ENCODE measurements around the gene TSPAN9. TPM values are rescaled to one million over a fixed set of nuclear protein-coding genes. Genes with fewer than 3 reads are reported as not detected.

The TSPAN9 gene
- total RNA-seq, 1 experiment from 2014 or later, result 18.8 TPM

DNA sequence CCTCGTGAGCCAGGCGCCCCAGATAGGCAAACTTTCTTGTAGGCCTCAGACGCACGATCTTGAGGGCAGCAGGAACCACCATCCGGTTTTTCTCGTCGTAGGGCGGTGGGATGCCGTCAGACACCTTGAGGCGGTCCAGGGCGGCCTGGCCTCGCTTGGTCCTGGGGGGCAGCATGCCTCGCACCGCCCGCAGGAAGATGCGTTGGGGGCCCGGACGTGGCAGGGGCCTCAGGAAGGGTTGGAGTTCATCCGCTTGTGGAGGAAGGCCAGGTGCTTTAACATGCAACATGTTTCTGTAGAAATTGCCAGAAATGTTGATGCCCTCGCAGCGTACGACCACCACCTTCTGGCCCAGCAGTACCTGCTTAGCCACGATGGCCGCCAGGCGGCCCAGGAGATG is 5.5 kb upstream of the TSPAN9 start:
- no peak for DNase-seq (ENCODE audit: low spot score)
- in situ Hi-C loops (cut with HindIII; ENCODE audit: low sequenced_read_pairs), result no loop called here

DNA sequence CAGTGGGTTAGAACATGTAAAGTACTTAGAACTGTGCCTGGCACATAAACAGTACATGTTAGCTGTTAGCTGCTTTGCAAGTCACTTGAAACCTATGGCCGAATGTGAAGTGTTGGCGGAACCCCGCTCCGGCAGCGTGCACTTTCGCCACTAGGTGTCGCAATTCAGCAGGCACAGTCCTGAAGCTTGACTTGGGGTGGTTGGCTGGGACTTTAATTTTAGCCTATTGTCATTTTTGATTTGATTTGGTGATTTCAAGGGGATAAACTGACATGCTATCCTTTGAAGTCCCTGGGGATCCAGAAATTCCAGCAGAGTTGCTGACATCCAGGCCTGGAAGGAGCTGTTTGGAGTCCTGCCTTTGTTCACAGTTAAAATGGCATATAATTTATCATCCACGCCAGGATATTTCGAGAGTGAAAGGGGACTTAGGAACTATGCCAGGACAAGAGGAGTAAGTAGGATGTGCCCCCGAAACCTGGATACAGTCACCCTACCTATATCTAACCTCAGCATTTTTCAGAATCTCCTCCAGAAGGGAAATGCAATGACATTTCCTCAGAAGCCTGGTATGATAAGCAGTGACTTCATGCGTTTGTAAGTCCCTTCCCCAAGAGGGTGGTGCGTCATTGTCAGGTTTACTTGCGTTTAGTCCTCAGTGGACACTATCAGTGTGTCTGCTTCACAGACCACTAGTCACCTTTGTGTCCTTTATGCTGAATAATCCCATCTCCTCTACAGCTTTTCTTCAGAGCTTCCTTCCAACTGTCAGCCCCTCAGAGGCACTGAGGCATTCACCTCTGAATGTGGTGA is 3.5 kb upstream of the TSPAN9 start:
- DNase-seq (ENCODE audit: low spot score), result peak; percentile 91
- in situ Hi-C loops (cut with HindIII; ENCODE audit: low sequenced_read_pairs), result no loop called here

DNA sequence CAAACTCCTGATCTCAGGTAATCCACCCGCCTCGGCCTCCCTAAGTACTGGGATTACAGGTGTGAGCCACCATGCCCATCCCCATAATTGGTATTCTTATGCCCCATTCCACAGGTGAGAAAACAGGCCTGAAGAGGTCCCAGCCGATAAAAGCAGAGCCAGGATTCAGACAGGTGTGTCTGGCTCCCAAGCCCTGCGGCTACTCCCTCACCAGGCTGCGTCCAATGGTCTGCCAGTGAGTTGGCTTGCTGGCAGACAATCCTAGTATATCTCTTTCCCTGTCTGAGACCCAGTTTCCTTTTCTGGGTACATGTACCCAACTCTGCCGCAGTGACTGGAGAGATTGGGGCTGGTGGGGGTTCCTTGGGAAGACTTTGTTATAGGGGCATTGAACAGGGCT is 1.9 kb upstream of the TSPAN9 start:
- in situ Hi-C loops (cut with HindIII; ENCODE audit: low sequenced_read_pairs), result loop anchor here (25.0 kb wide), 1 partner anchor 212 kb away; no protein-coding TSS in a partner anchor
- no peak for DNase-seq (ENCODE audit: low spot score)

DNA sequence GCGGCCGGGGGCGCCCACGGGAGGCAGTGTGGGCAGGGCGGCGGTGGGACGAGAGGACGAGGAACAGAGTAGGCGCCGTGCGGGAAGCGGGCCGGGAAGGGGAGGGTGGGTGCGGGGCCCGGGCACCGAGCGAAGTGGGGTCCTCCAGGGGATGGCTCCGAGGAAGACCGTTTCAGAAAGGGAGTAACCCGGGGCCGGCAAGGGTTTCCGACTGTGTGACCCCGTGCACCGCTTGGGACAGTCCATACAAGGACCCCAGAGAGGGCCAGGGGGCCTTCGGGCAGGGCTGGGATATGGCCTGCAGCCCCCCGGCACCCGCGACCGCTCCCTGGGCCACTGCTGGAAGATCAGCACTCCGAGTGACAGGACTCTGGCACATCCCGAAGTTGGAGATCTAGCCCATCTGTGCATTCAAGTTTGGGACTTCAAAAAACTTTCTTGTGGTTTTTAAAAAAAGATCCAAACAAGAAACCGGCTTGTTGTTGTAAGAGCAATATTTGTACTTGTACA is 448 bp downstream of the TSPAN9 start:
- DNase-seq (ENCODE audit: low spot score), result peak; percentile 38
- in situ Hi-C loops (cut with HindIII; ENCODE audit: low sequenced_read_pairs), result loop anchor here (25.0 kb wide), 1 partner anchor 210 kb away; no protein-coding TSS in a partner anchor

DNA sequence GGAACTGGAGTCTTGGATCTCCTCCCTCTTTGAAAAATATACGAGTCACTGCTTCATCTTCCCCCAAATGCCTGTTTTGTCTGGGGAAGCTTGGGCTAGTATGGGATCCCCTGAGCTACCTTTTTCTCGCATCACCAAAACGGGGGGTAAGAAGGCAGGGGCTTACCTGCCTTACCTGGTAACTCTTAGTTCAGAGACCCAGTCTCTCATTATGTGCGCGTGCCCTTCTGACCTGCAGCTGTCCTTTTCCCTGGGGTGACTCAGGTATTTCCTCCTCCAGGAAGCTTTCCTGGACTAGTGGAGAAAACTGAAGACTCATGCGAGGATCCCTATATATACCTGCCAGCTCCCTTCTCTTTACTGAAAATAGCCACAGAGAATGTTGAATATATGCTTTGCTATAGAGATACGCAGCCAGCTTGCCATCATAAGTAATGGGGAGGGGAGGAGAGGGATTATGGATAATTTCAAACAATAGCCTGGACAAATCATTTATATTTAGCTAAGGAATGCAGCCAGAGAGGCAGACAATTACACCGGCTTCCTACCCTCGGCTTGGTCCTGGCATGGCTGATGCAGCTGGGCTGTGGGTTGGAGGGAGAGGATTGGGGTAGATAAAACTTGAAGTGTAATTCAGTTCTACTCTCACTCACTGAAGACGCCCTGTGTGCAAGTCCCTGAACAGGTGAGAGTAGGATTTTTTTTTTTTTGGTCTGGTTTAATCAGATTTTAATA is 1.1 kb downstream of the TSPAN9 start:
- DNase-seq (ENCODE audit: low spot score), result no peak
- in situ Hi-C loops (cut with HindIII; ENCODE audit: low sequenced_read_pairs), result loop anchor here (25.0 kb wide), 1 partner anchor 209 kb away; no protein-coding TSS in a partner anchor

DNA sequence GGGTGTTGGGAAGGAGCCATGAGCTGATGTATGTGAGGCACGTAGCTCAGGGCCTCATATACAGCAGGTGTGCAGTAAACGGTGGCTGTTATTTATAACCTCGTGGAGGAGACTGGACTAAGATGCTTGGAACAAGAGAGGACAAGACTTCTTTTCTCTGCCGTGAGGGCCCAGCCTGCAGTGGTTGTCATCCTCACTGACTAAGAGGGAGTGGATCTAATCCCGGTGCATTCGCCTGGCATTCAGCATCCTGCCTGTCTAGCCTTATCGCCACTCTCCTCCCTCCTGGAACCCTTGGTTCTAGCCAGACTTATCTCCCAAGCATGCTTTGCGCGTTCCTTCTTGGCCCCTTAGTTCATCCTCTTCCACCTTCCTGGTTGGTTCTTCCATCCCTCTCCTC is 3.9 kb downstream of the TSPAN9 start:
- in situ Hi-C loops (cut with HindIII; ENCODE audit: low sequenced_read_pairs), result loop anchor here (25.0 kb wide), 1 partner anchor 206 kb away; no protein-coding TSS in a partner anchor
- peak; percentile 42 for DNase-seq (ENCODE audit: low spot score)

DNA sequence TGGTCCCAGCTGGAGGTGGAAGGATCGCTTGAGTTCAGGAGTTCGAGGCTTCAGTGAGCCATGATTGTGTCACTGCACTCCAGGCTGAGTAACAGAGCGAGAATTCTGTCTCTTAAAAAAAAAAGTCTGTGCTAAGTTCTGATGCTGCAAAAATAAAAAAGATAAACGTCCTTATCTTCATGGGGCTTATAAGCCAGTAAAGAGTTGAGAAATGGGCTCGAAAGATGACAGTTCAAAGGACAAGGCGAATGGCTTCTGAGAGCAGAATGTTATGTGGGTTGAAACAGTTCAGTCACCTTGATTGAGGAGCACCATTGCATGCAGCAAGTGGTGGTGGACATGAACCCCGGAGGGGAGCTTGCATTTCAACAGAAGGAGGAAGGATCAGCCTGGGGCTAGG is 4.7 kb downstream of the TSPAN9 start:
- in situ Hi-C loops (cut with HindIII; ENCODE audit: low sequenced_read_pairs), result loop anchor here (25.0 kb wide), 1 partner anchor 205 kb away; no protein-coding TSS in a partner anchor
- no peak for DNase-seq (ENCODE audit: low spot score)

DNA sequence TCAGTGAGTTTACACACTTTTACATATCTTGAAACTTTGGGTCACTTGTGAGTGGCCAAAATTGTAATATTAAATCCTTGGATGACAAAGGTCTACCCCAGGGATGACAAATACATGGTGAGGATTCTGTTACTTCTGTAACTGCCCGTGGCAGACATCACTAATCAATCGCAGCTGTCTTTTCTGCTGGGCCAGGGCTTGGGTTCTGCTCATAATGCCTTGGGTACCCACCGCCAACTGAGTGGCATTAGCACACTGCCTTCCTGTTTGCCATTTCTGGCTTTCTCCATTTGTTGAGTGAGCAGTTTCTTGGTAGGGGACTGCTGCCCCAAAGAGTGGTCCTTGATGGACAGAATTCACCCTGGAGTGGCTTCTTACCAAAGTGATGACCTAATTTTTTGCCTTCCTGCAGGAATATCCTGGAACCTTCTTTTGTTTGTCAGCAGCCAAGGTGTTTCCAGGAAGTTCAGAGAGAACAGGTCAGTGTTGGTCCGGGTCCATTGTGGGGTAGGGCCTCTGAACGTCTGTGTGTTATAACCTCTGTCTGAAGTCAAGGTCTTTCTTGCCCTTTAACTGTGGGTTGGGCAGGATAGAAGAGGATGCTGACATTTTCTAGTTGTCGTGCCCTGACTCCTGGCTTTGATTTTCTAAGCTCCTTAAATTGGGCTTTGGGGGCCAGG is 6.2 kb downstream of the TSPAN9 start:
- no peak for DNase-seq (ENCODE audit: low spot score)
- in situ Hi-C loops (cut with HindIII; ENCODE audit: low sequenced_read_pairs), result loop anchor here (25.0 kb wide), 1 partner anchor 204 kb away; no protein-coding TSS in a partner anchor

DNA sequence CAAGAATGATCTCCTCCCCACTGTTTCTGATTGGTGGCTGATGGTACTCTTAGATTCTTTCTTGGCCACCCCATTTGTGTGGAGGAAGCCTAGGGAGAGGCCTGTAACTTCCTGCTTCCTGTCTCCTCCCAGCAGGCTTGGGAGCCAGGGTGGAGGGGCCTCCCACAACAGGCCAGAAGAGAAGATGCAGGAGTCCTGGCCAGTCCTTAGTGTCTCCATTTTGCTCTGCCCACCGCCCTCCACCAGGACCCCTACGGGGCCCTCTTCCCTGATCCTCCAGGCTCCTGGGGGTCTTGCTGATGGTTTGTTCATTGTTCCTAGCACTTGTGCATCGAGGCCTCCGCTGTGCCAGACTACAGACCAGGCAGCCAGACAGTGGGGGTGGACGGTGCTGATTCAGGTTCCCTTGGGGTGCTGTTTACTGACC is 6.8 kb downstream of the TSPAN9 start:
- in situ Hi-C loops (cut with HindIII; ENCODE audit: low sequenced_read_pairs), result loop anchor here (25.0 kb wide), 1 partner anchor 203 kb away; no protein-coding TSS in a partner anchor

DNA sequence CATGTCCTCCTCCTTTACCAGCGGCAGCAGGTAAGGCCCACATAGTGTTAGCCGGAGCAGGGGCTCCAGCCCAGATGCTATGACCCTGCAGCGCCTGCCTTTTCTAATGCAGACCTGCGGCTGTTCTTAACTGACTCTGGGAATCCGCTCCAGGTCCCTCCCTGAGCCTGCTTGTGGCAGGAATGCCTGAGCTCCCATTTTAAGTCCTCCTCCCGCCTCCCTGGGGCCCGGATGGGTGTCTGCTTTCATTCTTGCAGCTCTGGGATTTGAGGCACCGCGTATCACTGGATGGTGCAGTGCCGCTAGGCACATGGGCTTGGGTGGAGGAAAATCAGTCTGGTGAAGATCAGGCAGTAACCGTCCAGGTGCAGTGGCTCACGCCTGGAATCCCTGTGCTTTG is 7.6 kb downstream of the TSPAN9 start:
- in situ Hi-C loops (cut with HindIII; ENCODE audit: low sequenced_read_pairs), result loop anchor here (25.0 kb wide), 1 partner anchor 203 kb away; no protein-coding TSS in a partner anchor

More for the DNA sequence above, 6.8 kb downstream of the TSPAN9 start:
- DNase-seq (ENCODE audit: low spot score), result no peak

DNA sequence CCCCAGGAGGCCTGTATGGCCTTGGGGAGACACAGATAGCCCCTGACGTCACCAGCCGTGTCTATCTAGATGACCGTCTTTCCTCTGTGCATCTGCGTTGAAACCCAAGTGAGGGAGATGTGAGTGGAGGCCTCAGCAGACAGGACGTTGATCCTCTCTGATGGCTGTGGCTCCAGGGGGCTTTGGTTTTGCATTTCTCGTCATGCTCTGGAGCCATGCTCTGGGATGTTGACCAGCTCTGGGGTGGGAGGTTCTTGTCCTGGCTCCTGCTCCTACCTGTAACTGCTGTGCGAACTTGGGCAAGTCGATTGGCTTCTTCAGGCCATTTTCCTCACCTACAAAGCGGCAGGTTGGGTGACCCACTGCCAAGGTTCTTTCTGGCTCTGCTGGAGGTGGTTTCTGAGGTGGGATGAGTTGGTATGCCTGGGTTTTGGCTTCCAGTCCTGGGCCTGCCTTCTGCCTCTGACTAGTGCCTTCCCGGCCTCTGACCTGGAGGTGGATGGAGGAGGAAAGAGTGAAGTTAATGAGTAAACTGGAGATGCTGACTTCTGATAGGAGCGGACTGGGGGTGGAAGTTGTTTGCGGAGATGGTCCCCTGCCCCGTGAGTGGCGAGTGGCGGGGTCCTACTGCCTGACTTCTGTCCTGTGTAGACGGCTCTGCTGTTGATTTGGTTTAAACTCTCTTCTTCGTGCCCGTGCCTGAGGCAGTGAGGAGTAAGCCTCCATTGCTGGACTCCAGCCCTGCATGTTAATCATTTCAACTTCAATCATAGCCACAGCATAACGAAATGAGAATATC is 8.4 kb downstream of the TSPAN9 start:
- no peak for DNase-seq (ENCODE audit: low spot score)
- in situ Hi-C loops (cut with HindIII; ENCODE audit: low sequenced_read_pairs), result loop anchor here (25.0 kb wide), 1 partner anchor 202 kb away; no protein-coding TSS in a partner anchor

More for the DNA sequence above, 7.6 kb downstream of the TSPAN9 start:
- DNase-seq (ENCODE audit: low spot score), result no peak

DNA sequence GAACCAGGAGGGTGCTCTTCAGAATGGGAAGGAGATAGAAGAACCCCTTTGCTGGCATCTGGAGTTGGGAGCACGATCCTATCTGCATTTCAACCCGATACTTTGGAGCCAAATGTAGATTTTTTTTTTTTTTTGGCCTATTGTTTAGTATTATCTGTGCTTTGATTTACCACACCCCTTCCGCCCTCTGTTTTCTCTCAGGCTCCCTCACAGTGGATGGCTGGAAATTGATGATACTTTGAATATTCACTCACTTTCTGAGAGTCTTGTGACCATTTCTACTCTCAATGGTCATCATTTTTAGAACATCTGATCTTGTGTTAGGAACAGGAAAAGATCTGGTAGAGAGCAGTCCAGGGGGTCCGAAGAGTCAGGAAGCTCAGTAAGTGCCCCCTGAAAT is 9.0 kb downstream of the TSPAN9 start:
- in situ Hi-C loops (cut with HindIII; ENCODE audit: low sequenced_read_pairs), result loop anchor here (25.0 kb wide), 1 partner anchor 201 kb away; no protein-coding TSS in a partner anchor
- DNase-seq (ENCODE audit: low spot score), result no peak

DNA sequence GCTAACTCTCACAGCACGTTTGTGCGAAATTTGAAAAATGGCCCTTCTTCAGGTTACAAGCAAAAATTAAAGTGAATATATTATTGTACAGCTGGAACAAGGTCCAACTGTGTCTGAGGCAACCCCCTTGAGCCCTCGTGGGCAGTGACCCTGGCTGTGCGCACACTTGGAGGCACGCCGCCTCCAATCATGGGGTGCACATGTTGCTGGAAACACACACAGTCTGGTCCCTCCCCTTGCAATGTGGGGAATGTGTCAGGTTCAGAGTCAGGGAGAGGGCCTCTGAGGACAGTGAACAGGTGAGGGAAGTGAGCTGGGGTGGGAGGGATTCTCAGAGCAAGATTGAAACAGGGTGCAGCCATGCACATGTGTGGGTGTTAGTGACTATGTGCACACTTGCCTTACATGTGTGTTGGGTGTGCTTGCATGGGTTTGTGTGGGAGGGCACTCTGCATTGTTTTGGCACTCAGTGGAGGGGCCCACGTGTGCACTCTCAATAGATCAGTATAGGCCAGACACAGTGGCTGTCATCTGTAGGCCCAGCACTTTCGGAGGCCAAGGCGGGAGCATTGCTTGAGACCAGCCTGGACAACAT is 9.6 kb downstream of the TSPAN9 start:
- DNase-seq (ENCODE audit: low spot score), result no peak
- in situ Hi-C loops (cut with HindIII; ENCODE audit: low sequenced_read_pairs), result loop anchor here (25.0 kb wide), 1 partner anchor 200 kb away; no protein-coding TSS in a partner anchor

DNA sequence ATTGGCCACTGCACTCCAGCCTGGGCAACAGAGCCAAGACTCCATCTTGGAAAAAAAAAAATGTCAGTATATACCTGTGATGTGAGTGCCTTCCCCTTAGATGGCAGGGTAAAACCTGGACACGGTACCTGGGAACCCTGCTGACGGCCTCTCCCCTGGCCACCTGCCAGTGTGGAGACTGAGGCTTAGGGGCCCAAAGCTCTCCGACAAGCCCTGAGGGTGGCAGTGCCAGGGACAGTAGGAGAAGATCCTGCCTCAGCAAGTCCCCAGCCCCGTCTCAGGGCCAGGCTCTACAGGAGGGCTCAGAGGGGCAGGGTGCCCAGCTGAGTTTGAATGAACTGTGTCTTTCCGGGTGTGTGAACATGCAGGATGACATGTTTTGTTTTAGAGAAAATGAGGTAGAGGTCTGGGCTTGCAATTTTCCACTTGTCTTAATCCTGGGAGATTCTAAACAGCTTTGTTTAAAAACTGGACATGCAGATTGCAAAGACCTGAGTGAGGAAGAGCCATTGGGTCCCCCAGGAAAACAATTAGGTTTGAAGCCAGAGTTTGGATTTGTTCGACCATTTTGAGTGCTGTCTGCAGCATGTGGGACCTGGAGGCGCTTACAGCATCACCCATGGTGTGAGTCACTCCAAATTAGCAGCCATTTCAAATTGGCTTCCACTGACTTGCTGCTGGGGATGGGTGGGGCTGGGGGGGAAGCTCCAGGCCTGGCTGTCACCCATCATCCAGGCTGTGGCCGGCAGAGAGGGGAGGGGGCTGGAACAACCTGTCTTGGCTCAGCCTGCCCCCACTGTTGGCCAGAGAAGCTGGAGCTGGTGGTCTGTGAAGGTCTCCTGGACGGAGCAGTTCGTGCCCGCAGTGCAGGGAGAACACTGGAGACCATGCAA is 10.8 kb downstream of the TSPAN9 start:
- in situ Hi-C loops (cut with HindIII; ENCODE audit: low sequenced_read_pairs), result loop anchor here (25.0 kb wide), 1 partner anchor 199 kb away; no protein-coding TSS in a partner anchor
- no peak for DNase-seq (ENCODE audit: low spot score)

DNA sequence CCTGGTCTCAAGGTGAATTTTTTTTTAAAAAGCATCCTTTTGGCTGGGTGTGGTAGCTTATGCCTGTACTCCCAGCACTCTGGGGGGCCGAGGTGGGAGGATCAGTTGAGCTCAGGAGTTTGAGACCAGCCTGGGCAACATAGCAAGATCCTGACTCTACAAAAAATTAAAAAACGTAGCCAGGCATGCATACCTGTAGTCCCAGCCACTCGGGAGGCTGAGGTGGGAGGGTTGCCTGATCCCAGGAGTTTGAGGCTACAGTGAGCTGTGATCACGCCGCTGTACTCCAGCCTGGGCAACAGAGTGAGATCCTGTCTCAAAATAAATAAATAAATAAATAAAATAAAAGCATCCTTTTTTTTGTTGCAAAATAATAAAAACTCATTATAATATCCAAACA is 12.4 kb downstream of the TSPAN9 start:
- in situ Hi-C loops (cut with HindIII; ENCODE audit: low sequenced_read_pairs), result loop anchor here (25.0 kb wide), 1 partner anchor 198 kb away; no protein-coding TSS in a partner anchor
- no peak for DNase-seq (ENCODE audit: low spot score)

DNA sequence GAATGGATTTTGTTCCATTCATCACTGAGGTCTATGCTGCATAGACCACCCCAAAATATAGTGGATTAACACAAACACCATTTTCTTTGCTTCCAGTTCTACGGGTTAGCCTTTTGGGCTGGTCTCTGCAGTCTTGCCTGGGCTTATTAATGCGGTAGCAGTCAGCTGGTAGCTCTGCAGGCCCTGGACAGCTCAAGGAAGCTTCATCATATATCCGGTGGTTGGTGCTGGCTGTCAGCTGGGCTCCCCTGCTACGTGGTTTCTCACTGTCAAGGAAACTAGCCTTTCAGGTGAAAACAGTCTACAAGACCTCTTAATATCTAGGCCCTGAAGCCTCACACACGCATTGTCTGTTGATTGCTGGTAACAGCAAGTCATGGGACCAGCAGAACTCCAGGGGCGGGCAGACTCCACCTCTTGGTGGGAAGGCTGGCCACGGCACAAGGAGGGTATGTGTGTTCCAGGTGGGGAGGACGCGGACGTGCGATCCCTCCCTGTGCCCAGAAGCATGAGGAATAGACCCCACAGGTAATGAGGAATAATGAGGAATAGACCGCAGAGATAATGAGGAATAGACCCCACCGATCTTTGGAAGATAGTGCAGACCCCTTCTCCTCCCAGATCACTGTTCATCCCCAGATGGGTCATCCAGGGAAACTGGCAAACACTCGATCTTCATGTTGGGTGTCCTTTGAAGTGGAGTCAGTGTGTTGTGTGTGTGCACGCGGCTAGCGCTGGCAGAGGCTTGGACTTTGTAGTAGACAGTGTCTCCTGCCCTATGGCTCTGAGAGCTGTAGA is 13.3 kb downstream of the TSPAN9 start:
- peak; percentile 88 for DNase-seq (ENCODE audit: low spot score)
- in situ Hi-C loops (cut with HindIII; ENCODE audit: low sequenced_read_pairs), result loop anchor here (25.0 kb wide), 1 partner anchor 197 kb away; no protein-coding TSS in a partner anchor

Measured in G401 (cell line).